HG03354 (cell line): ENCODE measurements around the gene PDE4D.
"Not testable (repeated sequence)": the region's sequence is repeated elsewhere in the genome, so short reads cannot be mapped to it uniquely, and the experiment has no call there.

Experiments used
- ATAC-seq: cut with Tn5 transposase; IDR thresholded peaks from one replicate; pipeline ENCODE4 v1.9.1; 2021; ENCODE audit warnings: mild to moderate bottlenecking; ENCODE audit not compliant: unreplicated experiment, poor library complexity, severe bottlenecking

PDE4D gene

DNA sequence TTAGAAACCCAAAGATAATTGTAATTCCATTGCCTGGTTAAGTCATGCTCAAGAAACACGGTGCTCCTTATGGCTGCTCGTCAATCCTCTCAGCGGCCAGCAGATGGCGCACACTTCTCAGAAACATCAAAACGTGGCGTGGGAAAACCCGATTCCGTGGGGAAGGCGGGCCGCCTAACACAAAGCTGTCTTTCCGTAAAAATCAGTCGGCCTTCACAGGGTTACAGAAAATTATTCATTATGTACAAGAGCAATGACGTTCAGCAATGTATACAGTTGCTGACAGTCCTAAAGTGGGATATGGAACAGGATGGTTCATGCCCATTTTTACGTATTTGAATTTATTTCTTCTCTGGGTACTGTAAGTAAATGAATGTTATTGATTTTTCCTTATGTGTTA lies 83.5 kb downstream of the PDE4D start:
- ATAC-seq, result peak; percentile 68

DNA sequence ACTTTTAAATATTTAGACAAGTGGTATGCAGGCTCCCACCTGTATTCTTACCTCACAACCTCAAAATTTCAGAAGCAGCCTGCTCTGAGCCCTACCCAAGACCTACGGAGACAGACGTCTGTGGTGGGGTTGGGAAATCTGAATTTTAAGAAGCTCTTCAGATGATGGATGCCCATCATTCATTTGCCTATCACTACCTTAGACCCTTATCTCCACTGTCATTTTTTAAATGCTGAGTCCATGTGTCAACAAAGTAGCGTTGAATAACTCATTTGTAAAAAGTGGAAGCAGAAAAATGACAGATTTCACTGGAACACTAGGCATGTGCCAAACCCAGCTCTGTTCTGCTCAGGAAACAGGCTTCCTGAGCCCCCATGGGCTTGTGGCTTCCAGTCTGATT lies 85.7 kb downstream of the PDE4D start:
- ATAC-seq, result no peak

DNA sequence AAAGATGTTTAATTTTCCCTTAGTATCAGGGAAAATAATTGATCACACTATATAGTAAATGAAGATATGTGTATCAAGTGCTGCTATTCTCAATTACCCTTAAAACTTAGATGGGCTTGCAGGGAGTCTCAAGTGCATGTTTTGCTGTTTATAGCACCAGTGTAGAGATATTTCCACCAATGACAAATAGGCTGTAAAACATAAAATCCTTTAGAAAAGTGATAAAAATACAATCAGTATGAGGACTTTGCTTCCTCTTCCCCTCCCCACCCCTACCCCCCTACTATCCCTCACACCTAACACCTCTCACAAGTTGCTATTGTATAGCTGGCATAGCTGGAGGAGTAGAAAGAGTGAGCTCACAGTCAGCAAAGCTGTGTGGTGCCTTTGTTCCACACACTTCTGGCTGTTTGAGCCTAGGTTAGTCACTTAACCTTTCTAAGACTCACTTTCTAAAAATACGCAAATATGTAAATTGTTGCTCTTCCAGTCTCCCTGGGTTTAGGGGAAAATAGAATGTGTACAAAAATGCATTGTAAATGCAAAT lies 93.1 kb downstream of the PDE4D start:
- peak; percentile 12 for ATAC-seq

DNA sequence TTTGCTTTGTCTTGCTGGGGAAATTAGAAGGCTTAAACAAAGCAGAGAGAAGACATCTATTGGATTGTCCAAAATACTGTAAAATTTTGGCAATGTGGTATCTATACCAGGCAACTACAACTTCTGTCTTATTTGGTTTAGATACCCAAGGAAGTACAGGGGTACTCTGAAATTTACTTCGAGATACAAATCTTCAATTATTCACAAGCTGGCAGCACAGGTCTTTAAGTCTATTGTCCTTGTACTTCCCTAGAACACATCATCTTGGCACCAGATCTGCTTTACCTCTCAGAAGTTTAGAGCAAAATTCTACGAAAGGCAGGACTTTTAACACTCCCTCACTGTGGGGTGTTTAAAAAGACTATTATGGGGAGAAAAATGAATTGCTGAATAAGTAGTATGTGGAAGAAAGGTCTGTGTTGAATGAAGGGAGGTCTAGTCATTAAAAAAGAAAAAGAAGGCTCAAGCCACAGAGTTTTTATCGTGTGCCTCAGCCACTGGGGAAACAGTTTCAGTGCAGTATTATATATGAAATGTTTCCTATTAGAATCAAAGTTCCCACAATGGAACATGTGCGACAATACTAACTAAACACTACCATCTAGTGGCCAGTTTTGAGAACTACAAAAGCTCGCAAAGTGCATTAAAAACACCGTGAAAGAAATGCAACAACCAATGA lies 93.7 kb downstream of the PDE4D start:
- ATAC-seq, result peak; percentile 60

DNA sequence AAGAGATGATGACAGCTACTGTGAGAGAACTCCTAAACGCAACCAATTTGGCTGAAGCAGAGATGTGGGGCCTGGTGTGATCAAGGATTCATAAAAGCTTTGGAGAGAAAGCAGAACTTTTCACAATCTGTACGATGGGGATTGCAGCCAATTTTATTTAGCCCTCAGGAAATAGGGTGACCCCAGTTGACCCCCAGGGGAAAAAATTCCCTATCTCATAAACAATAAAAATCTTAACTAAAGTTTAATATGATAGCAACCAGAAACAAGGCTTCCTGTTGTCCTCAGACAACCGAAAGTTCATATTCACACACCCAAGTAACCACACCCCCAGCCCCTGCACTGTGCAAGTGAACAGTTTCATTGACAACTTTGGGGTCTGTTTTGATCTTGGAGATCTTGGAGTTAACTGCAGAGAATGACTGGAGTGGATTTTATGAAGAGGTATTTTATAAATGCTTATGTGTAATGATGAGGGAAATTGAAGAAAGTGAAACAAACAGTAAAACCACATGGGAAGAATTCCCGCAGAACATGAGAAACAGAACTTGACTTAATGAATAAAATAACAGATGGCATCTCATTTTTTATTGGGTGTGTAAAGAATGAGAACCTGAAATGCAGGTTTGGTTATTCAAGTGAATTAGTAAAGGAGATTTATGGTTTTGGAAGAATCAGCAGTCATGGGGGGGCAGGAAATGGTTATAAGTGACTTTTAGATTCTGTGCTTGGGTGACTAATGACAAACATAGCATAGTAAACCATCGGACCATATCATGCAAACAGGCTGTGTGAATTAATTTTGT lies 94.5 kb downstream of the PDE4D start:
- ATAC-seq, result peak; percentile 76

DNA sequence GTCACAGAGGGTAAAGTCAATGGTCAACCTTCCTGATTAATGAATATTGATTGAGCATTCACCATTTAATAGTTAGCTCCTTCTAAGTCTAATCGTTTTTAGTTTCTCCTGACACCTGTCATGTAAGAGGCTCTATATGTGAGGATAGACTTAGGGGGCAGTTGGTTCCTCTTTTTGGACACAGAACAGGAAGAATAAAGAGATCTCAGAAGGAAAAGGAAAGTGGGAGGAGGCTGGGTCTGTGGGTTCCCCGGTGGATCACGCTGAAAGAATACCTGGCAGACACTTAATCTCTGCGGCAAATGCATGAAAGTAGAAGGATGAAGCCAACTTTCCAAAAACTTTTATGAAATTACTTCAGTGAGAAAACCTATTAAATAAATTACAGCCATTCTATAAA lies 98.4 kb downstream of the PDE4D start:
- no peak for ATAC-seq

DNA sequence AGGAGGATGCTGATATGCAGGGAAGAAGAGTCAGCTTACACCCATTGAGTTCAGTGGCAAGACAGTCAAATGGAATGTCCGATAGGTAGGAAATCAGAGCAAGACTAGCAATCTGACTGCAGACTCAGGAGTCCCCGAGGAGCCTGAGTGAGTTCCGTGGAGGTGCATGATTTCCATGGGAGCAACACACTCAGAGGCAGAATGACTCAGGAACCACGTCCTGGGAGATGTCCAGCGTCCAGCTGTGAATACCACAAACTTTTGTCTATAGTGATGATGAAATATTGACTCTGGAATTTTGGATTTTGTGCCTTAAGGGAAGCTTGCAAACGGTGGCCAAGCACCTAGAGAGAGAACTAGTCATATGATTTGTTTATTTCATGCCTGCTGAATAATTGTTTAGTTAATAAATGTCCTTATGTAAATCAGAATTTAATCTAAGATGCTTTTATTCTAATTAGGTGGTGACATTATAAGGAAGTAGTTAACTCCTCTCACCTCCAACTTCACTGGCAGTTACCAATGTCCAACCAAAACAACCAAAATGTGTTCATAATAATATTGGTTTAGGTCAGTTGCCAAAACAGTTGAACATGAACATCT lies 100.4 kb downstream of the PDE4D start:
- no peak for ATAC-seq

DNA sequence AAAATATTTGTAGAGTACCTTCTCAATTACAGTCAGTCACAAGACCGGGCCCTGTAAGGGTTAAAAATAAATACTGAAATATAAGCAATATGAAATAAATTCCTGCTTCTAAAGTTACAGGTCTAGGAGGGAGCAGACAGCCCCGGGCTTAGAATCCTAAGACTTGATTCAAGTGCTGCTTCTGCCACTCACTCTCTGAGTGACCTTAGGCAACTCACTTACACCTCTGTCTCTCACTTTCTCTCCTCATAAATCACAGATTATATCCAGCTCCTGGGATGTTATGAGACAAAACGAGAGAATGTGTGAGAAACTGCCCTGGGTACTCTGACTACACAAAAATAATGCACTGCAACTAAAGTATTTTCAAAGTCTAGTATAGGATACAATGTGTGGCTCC lies 101.9 kb downstream of the PDE4D start:
- no peak for ATAC-seq

DNA sequence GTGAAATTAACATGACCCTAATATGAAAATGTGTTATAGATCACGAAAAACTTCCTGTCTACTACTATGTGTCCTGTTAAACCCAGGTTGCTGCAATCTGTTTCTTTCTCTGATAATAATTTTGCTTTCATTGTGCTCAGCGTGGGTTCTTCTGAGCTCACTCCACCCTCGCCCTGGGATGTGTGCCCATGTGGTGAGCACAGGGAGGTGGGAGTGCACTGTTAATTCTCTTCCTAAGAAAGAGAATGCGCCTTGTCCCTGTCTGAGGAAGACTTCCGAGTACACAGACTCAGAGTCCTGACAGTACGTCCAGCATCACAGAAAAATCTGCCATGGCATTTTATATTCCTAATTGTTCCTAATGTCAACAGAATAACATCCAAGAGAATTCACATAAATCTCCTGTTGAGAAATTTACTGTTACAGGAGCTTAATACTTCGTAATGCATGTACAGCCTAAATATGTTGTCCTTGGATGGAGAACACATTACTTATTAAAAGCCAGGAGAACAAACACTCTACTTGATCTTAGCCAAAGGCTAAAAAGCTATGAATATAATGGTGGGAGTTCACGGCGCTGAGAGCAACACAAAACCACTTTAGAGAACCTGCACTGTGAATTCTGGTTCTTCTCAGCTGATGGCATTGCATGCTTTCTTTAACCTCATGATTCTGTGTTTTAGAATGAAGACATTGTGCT lies 102.6 kb downstream of the PDE4D start:
- peak; percentile 36 for ATAC-seq

DNA sequence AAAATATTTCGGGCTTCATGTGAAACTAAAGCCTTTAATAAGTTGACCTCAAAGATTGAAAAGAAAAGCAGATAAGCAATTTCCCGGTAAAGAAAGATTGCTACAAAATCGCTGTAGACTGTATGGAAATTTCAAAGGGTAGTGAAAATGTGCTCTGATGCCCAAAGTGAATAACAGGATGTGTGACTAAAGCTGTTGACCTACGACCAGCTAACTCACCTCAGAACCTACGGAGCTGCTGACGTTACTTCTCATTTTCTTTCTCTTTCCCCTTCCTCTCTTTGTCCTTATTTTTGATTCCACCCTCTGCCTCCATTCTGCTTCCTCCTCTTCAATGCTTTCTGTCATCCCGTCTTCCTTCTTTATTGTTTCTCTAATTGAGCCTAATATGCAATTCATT lies 103.2 kb downstream of the PDE4D start:
- ATAC-seq, result peak; percentile 88

DNA sequence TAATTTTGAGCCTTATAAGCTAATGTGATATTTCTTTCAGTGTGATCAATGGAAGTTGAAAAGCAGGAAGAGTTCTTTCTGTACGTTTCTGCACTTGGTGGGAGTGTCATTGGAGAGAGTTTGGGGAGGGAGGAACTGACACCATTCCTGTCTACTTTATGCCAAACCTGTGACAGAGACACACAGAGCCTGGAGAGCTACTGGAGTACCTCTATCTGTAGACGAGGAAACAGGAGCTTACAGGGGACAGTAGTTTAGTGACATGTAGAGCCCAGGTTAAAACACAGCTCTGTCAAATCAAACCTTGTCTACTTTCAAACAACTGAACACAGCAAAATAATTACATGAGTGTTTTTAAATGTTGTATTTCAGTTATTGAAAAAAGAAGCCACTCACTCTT lies 103.6 kb downstream of the PDE4D start:
- no peak for ATAC-seq

DNA sequence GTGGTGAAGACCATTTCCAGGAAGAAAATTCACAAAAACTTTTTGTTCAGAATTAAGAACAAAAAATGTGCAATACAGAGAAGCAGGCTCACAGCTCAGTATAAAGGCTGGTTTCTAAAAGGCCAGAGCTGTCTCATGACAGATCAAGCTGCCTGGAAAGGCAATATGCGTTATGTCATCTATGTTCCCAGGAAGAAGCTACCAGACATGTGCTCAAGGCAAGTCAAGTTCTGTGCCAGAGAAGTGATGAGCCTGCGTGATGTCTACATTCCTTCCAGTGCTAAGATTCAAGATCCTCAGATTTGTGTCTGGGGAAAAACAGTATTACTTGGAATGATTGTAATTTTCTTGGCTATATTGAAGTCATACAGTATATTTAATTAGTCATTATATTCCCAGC lies 104.3 kb downstream of the PDE4D start:
- no peak for ATAC-seq

DNA sequence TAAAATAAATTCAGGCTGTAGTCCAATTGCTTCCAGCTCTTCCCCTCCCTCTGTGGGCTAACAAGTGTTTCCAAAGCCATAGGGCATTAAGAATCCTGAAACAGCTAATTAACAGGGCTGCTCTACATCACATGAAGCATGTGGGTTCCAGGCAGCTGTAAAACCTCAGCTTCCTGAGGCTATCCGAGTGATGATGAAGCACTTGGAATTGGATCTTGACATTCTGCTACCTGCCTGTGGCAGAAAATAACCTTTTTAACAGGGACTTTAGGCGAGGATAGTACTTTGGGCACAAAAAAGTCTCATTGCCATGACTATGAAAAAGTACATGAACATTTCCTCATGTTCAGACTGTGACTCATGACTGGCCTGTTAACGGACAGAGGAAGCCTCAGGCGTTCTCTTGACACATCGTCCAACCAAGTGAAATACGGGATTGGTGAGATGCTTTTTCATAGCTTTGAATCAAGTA lies 107.2 kb downstream of the PDE4D start:
- no peak for ATAC-seq

DNA sequence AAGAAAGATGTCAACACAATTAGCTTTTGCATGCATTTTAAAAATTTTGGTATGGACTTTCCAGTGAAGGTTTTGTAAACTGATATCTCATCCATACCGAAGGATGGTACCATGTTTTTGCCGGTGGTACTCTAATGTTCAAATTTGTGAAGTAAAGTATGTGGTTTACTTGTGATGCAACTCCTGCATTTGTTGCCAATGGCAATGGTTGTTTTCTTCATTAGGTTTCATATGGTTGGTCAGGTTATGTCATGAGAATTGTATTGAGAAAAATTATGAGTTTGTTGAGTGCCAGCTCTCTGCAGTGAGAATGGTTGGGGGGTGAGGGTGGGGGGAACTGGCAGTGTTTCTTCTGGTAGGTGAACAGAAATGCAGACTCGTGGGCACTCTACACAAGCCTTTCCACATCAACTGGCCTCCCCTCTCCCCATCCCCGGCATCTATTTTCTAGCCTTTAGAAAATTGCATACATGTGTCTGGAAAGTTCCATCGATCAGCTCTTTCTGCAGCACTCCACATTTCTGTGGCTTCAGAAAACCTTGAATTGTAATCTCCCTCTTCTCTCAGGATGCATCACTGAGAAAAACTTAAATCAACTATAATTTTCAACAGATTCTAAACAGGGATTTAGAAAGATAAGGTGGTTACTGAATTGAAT lies 107.7 kb downstream of the PDE4D start:
- no peak for ATAC-seq

DNA sequence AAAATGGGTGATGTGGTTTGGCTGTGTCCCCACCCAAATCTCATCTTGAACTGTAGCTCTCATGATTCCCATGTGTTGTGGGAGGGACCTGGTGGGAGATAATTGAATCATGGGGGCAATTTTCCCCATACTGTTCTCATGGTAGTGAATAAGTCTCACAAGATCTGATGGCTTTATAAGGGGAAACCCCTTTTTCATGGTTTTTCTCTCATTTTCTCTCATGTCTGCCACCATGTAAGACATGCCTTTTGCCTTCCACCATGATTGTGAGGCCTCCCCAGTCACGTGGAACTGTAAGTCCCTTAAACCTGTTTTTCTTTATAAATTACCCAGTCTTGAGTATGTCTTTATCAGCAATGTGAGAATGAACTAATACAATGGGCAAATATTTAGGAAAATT lies 108.8 kb downstream of the PDE4D start:
- ATAC-seq, result not testable (repeated sequence)

DNA sequence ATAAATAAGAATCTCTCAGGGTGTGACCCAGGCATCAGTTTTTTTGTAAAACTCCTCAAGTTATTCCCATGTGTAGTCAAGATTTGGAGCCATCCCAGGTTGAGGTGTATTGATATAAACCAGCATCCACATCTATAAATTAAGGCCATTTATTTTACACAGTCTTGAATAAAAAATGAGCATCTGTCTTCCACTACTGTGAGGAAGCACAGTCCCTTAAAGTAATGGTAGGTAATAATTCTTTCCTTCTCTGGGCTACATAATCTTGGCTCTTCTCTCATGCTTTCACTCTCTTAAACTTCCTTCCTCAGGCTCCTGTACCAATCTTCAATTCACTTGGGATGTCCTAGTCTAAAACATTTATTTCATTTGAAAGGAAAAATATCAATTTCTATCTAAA lies 110.3 kb downstream of the PDE4D start:
- no peak for ATAC-seq

DNA sequence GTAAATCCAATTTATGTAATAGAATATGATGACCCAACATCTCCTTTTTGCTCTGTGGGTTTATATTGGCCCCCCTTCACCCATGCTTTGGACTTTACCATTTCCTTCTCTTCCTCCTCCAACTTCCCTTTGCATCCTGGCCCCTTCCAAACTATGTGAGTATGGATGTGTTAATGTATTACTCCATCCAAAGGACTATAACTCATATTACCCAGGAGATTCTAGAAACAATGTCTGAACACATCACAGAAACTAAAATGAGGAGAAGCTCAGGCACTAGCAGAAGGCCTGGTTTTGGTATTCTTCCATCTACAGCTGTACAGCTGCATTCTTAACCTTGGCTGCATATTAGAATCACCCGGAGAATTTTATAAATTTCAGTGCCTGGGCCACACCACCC lies 110.7 kb downstream of the PDE4D start:
- ATAC-seq, result no peak

DNA sequence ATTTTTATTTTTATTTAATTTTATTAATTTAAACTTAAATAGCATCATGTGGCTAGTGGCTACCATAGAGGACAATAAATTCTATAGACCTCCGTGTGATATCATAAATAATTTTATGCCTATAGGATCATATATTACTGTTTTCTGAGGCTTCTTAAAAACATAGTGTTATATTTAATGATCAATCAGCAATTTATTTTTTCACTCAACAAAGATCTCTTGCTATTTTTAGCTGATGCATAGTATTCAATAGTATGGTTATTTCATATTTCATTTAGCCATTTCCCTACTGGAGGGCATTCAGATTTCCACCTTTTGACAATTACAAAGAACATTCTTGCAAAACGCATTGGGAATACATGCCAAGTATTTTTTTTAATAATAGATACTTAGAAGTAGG lies 114.1 kb downstream of the PDE4D start:
- no peak for ATAC-seq

DNA sequence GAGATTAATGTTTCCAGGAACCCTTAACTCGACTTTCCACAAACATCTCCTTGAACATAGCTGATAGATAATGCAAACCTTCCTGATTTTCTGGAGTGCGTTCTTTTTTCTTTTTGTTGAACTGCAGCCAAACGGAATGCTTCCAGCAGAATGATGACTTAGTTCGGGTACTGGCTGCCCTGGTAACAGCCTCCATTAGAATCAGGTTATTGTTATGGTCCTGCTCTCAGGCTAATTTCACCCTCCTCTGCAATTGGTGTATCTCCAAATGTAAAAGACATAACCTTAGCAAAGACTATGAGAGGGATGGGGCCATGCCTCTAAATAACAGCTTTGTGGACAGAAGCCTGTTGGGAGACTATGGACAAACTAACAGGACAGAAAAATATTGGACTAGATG lies 116.5 kb downstream of the PDE4D start:
- ATAC-seq, result no peak

DNA sequence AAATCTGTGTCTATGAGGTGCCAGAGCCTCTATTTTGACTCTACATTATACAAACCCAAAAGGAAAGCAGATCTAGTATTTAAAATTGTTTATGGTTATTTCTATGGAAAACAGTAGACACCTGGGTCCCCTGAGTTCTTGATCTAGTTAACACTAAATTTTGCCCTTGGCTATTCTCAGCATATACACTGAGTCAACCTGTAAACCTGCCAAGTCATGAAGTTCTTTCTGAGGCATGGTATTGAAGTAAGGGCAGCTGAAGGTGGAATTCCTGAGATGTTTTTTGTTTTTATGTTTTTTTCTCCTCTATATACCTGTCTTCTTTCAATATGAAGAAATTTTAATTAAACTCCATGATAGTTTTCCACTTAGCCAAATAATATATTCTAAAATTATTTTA lies 120.2 kb downstream of the PDE4D start:
- ATAC-seq, result no peak
